Tibial artery (tissue), 4 donors: Measurements from ENCODE around the gene SCAPER.

Experiments used
- DNase-seq, 2 donors: peaks; one replicate each; pipeline ENCODE4 v3.0.0-alpha.2; 2019
- H3K27ac ChIP-seq, 2 donors: fragments of 200-600 bp; sonication (generic) in 1 of 2; 1 replicate in 1 of 2; 2 replicates in 1 of 2; pipeline ENCODE4 v1.5.1; 2018 to 2019; ENCODE audit warnings: mild to moderate bottlenecking in 1 of 2
- H3K27me3 ChIP-seq, 2 donors: fragments of 200-600 bp; sonication (generic) in 1 of 2; one replicate each; pipeline versions ENCODE4 v1.5.1 to v1.6.0; 2016 to 2019
- H3K36me3 ChIP-seq, 3 donors: fragments of 200-600 bp; sonication (generic) in 2 of 3; one replicate each; pipeline ENCODE4 v1.5.1; 2016 to 2019; ENCODE audit warnings: mild to moderate bottlenecking in 2 of 3
- H3K4me1 ChIP-seq, 4 donors: fragments of 200-600 bp; sonication (generic) in 2 of 4; 1 replicate in 3 of 4; 2 replicates in 1 of 4; pipeline ENCODE4 v1.5.1; 2016 to 2019
- H3K4me3 ChIP-seq, 2 donors: fragments of 200-600 bp; sonication (generic) in 1 of 2; 1 replicate in 1 of 2; 2 replicates in 1 of 2; pipeline ENCODE4 v1.5.1; 2018 to 2019; ENCODE audit warnings: mild to moderate bottlenecking in 2 of 2
- H3K9me3 ChIP-seq, 3 donors: fragments of 200-600 bp; sonication (generic) in 1 of 3; one replicate each; pipeline ENCODE4 v1.5.1; 2016 to 2019
- CTCF ChIP-seq, 2 experiments: fragments of 200-600 bp in 1 of 2; fragments of 450-650 bp in 1 of 2; IDR thresholded peaks; one replicate each; pipeline ENCODE4 v1.5.1; 2017 to 2019; ENCODE audit warnings: antibody characterized with exemption in 2 of 2, mild to moderate bottlenecking in 1 of 2, moderate library complexity in 1 of 2
- intact Hi-C: fragments of 100-400 bp; cut with DNase I; formaldehyde crosslinking; loops from one replicate; pipeline ENCODE4 v1.15.0; 2023; ENCODE audit warnings: low total_unique reads

SCAPER gene

GRCh38 chr15:76360416-76360815 is 544.7 kb downstream of the SCAPER start:
- no peaks in the 10 kb centered on the region for H3K4me1 ChIP-seq
- H3K27ac ChIP-seq, result no peak overlapping the region
- no peaks in the 10 kb centered on the region for H3K27me3 ChIP-seq
- H3K36me3 ChIP-seq, result peaks cover 0 to 14% (median 8%) of the 10 kb centered on the region in 3 donors
- intact Hi-C loops, result no loop called here
- no peaks in the 10 kb centered on the region for H3K9me3 ChIP-seq
- DNase-seq, result no peak
- no peak overlapping the region for H3K4me3 ChIP-seq
- no peak for TF ChIP-seq CTCF (IDR thresholded peaks at IDR 0.05)

- DNase-seq, result no peak
- intact Hi-C loops, result no loop called here
- H3K27ac ChIP-seq, result no peak overlapping the region
- H3K27me3 ChIP-seq, result no peaks in the 10 kb centered on the region
- no peaks in the 10 kb centered on the region for H3K9me3 ChIP-seq
- H3K36me3 ChIP-seq, result peaks cover 0 to 14% (median 8%) of the 10 kb centered on the region in 3 donors
- H3K4me1 ChIP-seq, result no peaks in the 10 kb centered on the region
- H3K4me3 ChIP-seq, result no peak overlapping the region
- no peak for TF ChIP-seq CTCF (IDR thresholded peaks at IDR 0.05)
Observed at GRCh38 chr15:76359152-76359551, 546.0 kb downstream of the SCAPER start.

- DNase-seq, result no peak
- Histone ChIP-seq H3K36me3 (peaks cover 0 to 21% (median 14%) of the 10 kb centered on the region in 3 donors), H3K27ac (no peak overlapping the region), H3K9me3 (no peaks in the 10 kb centered on the region), H3K4me3 (no peak overlapping the region), H3K4me1 (no peaks in the 10 kb centered on the region), H3K27me3 (no peaks in the 10 kb centered on the region)
- no peak for TF ChIP-seq CTCF (IDR thresholded peaks at IDR 0.05)
- intact Hi-C loops, result no loop called here
Observed at GRCh38 chr15:76358453-76358852, 546.7 kb downstream of the SCAPER start.

GRCh38 chr15:76354823-76355440 is 550.2 kb downstream of the SCAPER start:
- TF ChIP-seq CTCF (IDR thresholded peaks at IDR 0.05), result no peak
- H3K27ac ChIP-seq, result no peak overlapping the region
- intact Hi-C loops, result no loop called here
- H3K27me3 ChIP-seq, result no peaks in the 10 kb centered on the region
- DNase-seq, result no peak
- H3K4me3 ChIP-seq, result no peak overlapping the region
- no peaks in the 10 kb centered on the region for H3K4me1 ChIP-seq
- H3K9me3 ChIP-seq, result no peaks in the 10 kb centered on the region
- peaks cover 0 to 28% (median 12%) of the 10 kb centered on the region in 3 donors for H3K36me3 ChIP-seq

- Histone ChIP-seq H3K9me3 (no peaks in the 10 kb centered on the region), H3K4me3 (no peak overlapping the region), H3K4me1 (no peaks in the 10 kb centered on the region), H3K36me3 (peaks cover 0 to 20% (median 6%) of the 10 kb centered on the region in 3 donors), H3K27ac (no peak overlapping the region), H3K27me3 (peaks cover 0 to 2% of the 10 kb centered on the region in 2 donors)
- no peak for TF ChIP-seq CTCF (IDR thresholded peaks at IDR 0.05)
- intact Hi-C loops, result no loop called here
- no peak for DNase-seq
Observed at GRCh38 chr15:76353903-76354302, 551.2 kb downstream of the SCAPER start.
